ENCODE measurements around the gene TTC14.
"Not testable (repeated sequence)": the region's sequence is repeated elsewhere in the genome, so short reads cannot be mapped to it uniquely, and the experiment has no call there.

DNA sequence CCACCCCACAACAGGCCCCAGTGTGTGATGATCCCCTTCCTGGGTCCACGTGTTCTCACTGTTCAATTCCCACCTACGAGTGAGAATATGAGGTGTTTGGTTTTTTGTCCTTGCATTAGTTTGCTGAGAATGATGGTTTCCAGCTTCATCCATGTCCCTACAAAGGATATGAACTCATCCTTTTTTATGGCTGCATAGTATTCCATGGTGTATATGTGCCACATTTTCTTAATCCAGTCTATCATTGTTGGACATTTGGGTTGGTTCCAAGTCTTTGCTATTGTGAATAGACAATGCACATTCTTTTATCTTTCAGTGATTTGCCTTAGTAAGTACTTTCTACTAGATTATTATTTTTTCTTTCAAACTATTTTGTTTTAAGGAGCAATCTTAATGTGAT, 16.6 kb downstream of the TTC14 start:
- TF ChIP-seq CTCF (IDR thresholded peaks at IDR 0.05; ENCODE audit: low read depth, low read length, poor library complexity, severe bottlenecking); EZH2phosphoT487 (IDR thresholded peaks at IDR 0.05; ENCODE audit: borderline replicate concordance, low read length): not testable (repeated sequence)

Data from DOHH2 (cell line).